HFFc6 (cell line): ENCODE measurements around the gene SLC9A6. TPM values are rescaled to one million over a fixed set of nuclear protein-coding genes. Genes with fewer than 3 reads are reported as not detected.

ENCODE experiments used
- DNase-seq: peaks from one replicate; pipeline ENCODE4 v3.0.0-alpha.2; 2018
- H3K27ac Mint-ChIP-seq: 2 replicates; pipeline ENCODE4 v1.8.0; 2020; ENCODE audit warnings: mild to moderate bottlenecking, mixed read lengths
- H3K27me3 Mint-ChIP-seq: 2 replicates; pipeline ENCODE4 v1.8.0; 2021; ENCODE audit warnings: mild to moderate bottlenecking, moderate library complexity, mixed read lengths; ENCODE audit not compliant: insufficient read depth
- H3K36me3 Mint-ChIP-seq: 2 replicates; pipeline ENCODE4 v1.8.0; 2021; ENCODE audit warnings: low read depth, mixed read lengths
- H3K4me1 Mint-ChIP-seq: 2 replicates; pipeline ENCODE4 v1.8.0; 2020; ENCODE audit warnings: low read depth, mixed read lengths
- H3K4me3 Mint-ChIP-seq: 2 replicates; pipeline ENCODE4 v1.8.0; 2020; ENCODE audit warnings: mild to moderate bottlenecking, moderate library complexity, mixed read lengths
- H3K9me3 Mint-ChIP-seq: 2 replicates; pipeline ENCODE4 v1.8.0; 2020; ENCODE audit warnings: mild to moderate bottlenecking, mixed read lengths
- CTCF ChIP-seq: fragments of 200-600 bp; sonication (generic); IDR thresholded peaks from 2 replicates; pipeline ENCODE4 v1.5.0; 2021; ENCODE audit warnings: antibody characterized with exemption, mild to moderate bottlenecking
- total RNA-seq, 6 experiments: library from RNA; stranded (reverse); fragmentation: NEBNext Ultra II Directional; extraction: Animal tissue kit (Norgen Biotek cat#: 25700); gene quantifications; 2 replicates in 1 of 6; 3 replicates in 5 of 6; pipeline ENCODE4 v1.2.3, GENCODE V29; 2021

Gene SLC9A6
- total RNA-seq, 6 experiments from 2014 or later, result 16.0 to 22.7 (median 18.6) TPM

GRCh38 chrX:136035663-136036062 lies 50.4 kb downstream of the SLC9A6 start:
- TF ChIP-seq CTCF, result no peak
- no peak for DNase-seq
- Mint-ChIP-seq H3K27ac (no peak overlapping the region), H3K36me3 (no peaks in the 10 kb centered on the region; the same call in 1 of the 2 replicates), H3K27me3 (no peaks in the 10 kb centered on the region; the same call in 1 of the 2 replicates), H3K9me3 (no peaks in the 10 kb centered on the region), H3K4me1 (peaks cover 20% of the 10 kb centered on the region), H3K4me3 (no peak overlapping the region)

GRCh38 chrX:136039485-136039884 lies 54.2 kb downstream of the SLC9A6 start:
- H3K9me3 Mint-ChIP-seq, result no peaks in the 10 kb centered on the region
- no peak for TF ChIP-seq CTCF

GRCh38 chrX:136039968-136040367 lies 54.7 kb downstream of the SLC9A6 start:
- H3K27ac Mint-ChIP-seq, result no peak overlapping the region
- no peak for DNase-seq
- no peak for TF ChIP-seq CTCF
- peaks cover 13% of the 10 kb centered on the region for H3K4me1 Mint-ChIP-seq
- H3K4me3 Mint-ChIP-seq, result no peak overlapping the region
- peaks cover 1% of the 10 kb centered on the region; the same call in 1 of the 2 replicates for H3K27me3 Mint-ChIP-seq
- no peaks in the 10 kb centered on the region for H3K9me3 Mint-ChIP-seq
- peaks cover 11% of the 10 kb centered on the region for H3K36me3 Mint-ChIP-seq

More at GRCh38 chrX:136039485-136039884, 54.2 kb downstream of the SLC9A6 start:
- no peak for DNase-seq
- H3K27me3 Mint-ChIP-seq, result peaks cover 1% of the 10 kb centered on the region; the same call in 1 of the 2 replicates
- peaks cover 9% of the 10 kb centered on the region for H3K36me3 Mint-ChIP-seq
- H3K4me1 Mint-ChIP-seq, result peaks cover 13% of the 10 kb centered on the region
- no peak overlapping the region for H3K27ac Mint-ChIP-seq
- H3K4me3 Mint-ChIP-seq, result no peak overlapping the region

GRCh38 chrX:136041254-136041812 lies 56.1 kb downstream of the SLC9A6 start:
- peaks cover 15% of the 10 kb centered on the region for H3K4me1 Mint-ChIP-seq
- peaks cover 1% of the 10 kb centered on the region for H3K27me3 Mint-ChIP-seq
- no peak overlapping the region for H3K27ac Mint-ChIP-seq
- peaks cover 11% of the 10 kb centered on the region for H3K36me3 Mint-ChIP-seq
- no peak for TF ChIP-seq CTCF
- no peak for DNase-seq
- H3K9me3 Mint-ChIP-seq, result no peaks in the 10 kb centered on the region
- H3K4me3 Mint-ChIP-seq, result no peak overlapping the region

- H3K36me3 Mint-ChIP-seq, result peaks cover 11% of the 10 kb centered on the region
- no peak for TF ChIP-seq CTCF
- no peak overlapping the region for H3K27ac Mint-ChIP-seq
These were observed 59.8 kb downstream of the SLC9A6 start for GRCh38 chrX:136045008-136045407.

More at GRCh38 chrX:136045008-136045407, 59.8 kb downstream of the SLC9A6 start:
- DNase-seq, result no peak
- Mint-ChIP-seq H3K9me3 (no peaks in the 10 kb centered on the region), H3K27me3 (peaks cover 1% of the 10 kb centered on the region), H3K4me1 (peaks cover 31% of the 10 kb centered on the region), H3K4me3 (no peak overlapping the region)
